ENCODE data around the gene PTGES. TPM values are rescaled to one million over a fixed set of nuclear protein-coding genes. Genes with fewer than 3 reads are reported as not detected.
A peak's percentile ranks its signal among the peaks of the same experiment; 100 is the strongest.

PTGES gene
- total RNA-seq, 2 experiments from 2014 or later = 0.20 to 0.21 TPM

DNA sequence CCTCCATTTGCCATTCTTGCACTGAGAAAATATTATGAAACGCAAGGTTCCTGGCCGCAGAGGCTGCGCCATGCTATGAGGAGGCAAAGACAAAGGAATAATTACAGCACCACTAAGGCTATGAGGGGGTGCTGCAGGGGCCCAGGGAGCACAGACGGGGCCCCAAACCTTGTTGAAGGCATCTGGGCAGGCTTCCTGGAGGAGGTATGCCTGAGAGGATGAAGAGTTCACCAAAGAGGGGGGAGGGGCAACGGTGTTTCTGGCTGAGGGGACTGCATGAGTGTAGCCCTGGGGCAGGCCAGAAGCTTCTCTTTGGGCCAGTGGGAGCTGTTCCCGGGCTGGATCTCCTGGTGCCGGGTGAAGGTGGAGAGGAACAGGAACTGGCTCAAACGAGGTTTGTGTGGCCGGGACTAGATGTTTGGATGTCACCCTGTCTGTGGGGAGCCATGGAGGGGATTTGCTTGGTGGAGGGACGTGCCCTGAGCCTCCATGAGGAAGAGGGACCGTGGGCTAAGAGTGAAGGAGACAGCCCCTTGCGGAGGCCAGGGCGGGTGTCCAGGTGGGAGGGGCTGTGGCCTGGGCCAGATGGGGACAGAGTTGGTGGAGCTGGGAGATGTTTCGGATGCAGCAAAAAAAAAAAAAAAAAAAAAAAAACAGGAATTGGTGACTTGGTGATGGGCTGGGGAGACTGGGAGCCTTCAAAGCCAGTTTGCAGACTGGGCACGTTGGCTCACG, 28.2 kb downstream of the PTGES start:
- Mint-ChIP-seq H3K4me3 (no peak overlapping the region), H3K9me3 (no peaks in the 10 kb centered on the region), H3K36me3 (no peaks in the 10 kb centered on the region), H3K4me1 (no peaks in the 10 kb centered on the region), H3K27ac (peak overlapping the region; percentile 4), H3K27me3 (peaks cover 17% of the 10 kb centered on the region)
- no peak for DNase-seq

DNA sequence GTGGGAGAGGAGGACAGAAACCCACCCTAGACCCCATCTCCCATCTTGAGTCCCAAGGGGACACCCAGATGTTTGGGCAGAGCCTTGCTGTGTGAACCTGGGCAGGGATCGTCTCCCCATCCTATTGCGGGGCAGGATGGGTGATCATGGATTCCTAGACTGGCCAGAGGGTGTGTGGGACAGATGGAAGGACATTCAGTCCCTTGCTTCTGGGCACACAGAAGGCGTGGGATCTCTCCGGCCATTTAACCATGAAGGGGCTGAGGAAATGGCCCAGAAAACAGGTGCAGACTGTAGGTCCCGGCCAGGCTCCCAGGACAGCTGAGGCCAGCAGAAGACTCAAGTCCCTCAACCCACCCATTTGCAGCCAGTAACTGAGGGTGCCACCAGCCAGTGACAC, 29.9 kb downstream of the PTGES start:
- no peaks in the 10 kb centered on the region for H3K9me3 Mint-ChIP-seq
- peaks cover 18% of the 10 kb centered on the region for H3K27me3 Mint-ChIP-seq
- DNase-seq = no peak
- no peaks in the 10 kb centered on the region for H3K36me3 Mint-ChIP-seq
- H3K27ac Mint-ChIP-seq = no peak overlapping the region
- no peaks in the 10 kb centered on the region for H3K4me1 Mint-ChIP-seq
- no peak overlapping the region for H3K4me3 Mint-ChIP-seq

DNA sequence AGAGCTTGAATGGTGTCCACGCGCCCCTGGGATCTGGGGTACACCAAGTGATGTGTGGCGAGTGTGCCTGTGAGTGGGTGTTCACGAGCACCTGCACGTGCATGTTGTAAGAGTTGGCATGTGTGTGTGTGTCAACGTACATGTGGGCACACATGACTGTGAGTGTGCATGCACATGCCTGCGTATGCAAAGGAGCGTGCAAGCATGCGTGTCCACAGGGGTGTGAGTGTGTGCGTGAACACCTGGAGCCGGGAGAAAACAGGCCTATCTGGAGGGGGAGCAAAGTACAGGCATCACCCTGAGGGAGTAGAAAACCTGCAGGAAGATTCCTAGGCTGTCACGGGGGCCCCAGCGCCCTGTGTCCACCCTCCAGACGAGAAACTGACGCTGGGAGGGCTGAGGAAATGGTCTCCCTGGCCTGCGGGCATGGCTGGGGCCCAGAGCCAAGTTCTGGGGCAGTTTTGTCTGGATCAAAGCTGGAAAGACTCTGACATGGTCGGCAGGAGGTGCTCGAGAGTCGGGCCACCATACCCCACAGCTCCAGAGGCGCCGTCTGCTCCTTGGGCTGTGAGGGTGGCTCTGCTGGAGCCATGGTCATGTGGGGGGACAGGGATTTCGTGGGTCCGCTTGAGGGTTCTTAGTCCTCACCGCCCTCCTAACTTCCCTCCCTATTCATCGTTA, 31.8 kb downstream of the PTGES start:
- Mint-ChIP-seq H3K27ac (no peak overlapping the region), H3K36me3 (no peaks in the 10 kb centered on the region)
- DNase-seq = no peak

DNA sequence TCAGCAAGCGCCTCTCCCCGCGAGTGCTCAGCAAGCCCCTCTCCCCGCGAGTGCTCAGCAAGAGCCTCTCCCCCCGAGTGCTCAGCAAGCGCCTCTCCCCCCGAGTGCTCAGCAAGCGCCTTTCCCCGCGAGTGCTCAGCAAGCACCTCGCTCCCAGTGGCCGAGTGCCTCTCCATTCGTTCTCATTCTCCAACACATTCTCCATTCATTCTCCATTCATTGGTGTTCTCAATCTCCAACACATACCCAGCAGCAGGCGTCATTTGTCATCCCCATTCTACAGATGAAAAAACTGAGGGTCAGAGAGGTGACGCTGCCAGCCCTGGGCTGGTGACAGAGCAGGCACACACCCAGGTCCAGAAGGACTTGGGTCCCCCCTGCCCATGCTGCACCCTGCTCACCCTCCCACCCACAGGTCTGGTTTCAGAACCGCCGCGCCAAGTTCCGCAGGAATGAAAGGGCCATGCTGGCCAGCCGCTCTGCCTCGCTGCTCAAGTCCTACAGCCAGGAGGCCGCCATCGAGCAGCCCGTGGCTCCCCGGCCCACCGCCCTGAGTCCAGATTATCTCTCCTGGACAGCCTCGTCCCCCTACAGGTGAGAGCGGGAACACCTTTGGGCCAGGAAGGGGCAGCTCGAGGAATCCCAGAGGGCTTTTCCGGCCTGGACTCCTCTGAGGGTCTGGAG, 32.5 kb downstream of the PTGES start:
- Mint-ChIP-seq H3K27me3 (peaks cover 17% of the 10 kb centered on the region), H3K9me3 (no peaks in the 10 kb centered on the region), H3K4me1 (no peaks in the 10 kb centered on the region), H3K36me3 (no peaks in the 10 kb centered on the region), H3K4me3 (no peak overlapping the region), H3K27ac (no peak overlapping the region)
- peak; percentile 9 for DNase-seq

More for the DNA sequence above, 31.8 kb downstream of the PTGES start:
- no peaks in the 10 kb centered on the region for H3K4me1 Mint-ChIP-seq
- H3K4me3 Mint-ChIP-seq = no peak overlapping the region
- peaks cover 17% of the 10 kb centered on the region for H3K27me3 Mint-ChIP-seq
- no peaks in the 10 kb centered on the region for H3K9me3 Mint-ChIP-seq

DNA sequence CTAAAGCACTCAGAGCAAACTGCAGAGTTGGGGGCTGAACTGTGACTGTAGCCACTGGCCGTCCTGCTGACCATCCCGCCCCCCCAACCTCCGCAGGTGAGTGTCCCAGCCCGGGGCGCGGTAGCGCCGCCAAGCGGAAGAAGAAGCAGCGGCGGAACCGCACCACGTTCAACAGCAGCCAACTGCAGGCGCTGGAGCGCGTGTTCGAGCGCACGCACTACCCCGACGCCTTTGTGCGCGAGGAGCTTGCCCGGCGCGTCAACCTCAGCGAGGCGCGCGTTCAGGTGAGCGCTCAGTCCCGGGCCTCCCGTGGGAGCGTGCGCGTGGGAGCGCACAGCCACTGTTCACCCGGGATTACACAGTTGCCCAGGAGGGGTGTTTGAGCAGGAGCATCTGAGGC, 33.7 kb downstream of the PTGES start:
- Mint-ChIP-seq H3K36me3 (no peaks in the 10 kb centered on the region), H3K9me3 (no peaks in the 10 kb centered on the region), H3K27ac (no peak overlapping the region), H3K4me1 (no peaks in the 10 kb centered on the region), H3K27me3 (peaks cover 21% of the 10 kb centered on the region), H3K4me3 (no peak overlapping the region)
- DNase-seq = no peak

DNA sequence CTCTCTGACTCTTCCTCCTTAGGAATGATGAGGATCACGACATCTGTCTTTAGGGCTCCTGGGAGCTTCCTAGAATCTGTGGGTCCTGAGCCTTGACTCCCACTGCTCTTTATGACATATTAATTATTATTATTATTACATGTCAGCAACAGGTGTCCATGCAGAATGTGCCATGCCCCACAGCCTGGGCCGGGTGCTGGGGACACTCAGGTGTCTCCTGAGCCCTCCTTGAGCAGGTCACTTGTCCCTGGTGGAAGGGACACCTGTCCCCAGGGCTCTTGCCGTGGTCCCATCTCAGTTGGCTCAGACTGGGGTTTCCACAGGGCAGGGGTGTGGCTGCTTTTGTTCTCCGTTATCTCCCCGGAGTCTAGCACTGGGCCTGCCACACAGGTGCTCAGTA, 34.2 kb downstream of the PTGES start:
- H3K4me1 Mint-ChIP-seq = no peaks in the 10 kb centered on the region
- peaks cover 21% of the 10 kb centered on the region for H3K27me3 Mint-ChIP-seq
- no peak overlapping the region for H3K27ac Mint-ChIP-seq
- no peaks in the 10 kb centered on the region for H3K9me3 Mint-ChIP-seq
- DNase-seq = no peak
- H3K4me3 Mint-ChIP-seq = no peak overlapping the region
- H3K36me3 Mint-ChIP-seq = no peaks in the 10 kb centered on the region

DNA sequence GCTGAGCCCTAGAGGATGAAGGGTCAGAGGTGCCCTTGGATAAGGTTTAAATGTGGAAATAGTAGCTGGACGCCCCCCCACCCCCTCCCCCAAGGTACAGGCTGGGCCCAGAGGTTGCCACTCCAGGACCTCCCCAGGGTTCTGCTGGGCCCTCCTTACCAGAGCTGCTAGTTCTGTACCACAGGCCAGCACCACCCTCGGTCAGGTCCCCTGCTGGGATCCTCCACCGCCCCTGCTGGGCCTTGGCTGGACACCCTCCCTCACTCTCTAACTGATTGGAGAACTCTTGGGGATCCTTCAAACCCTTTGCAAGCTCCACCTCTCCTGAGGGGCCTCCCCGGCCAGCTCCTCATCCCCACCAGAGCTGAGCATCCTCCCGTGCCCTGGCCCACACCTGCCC, 34.9 kb downstream of the PTGES start:
- Mint-ChIP-seq H3K9me3 (no peaks in the 10 kb centered on the region), H3K27ac (no peak overlapping the region), H3K4me3 (no peak overlapping the region), H3K27me3 (peaks cover 25% of the 10 kb centered on the region), H3K36me3 (no peaks in the 10 kb centered on the region), H3K4me1 (peaks cover 2% of the 10 kb centered on the region)
- no peak for DNase-seq

DNA sequence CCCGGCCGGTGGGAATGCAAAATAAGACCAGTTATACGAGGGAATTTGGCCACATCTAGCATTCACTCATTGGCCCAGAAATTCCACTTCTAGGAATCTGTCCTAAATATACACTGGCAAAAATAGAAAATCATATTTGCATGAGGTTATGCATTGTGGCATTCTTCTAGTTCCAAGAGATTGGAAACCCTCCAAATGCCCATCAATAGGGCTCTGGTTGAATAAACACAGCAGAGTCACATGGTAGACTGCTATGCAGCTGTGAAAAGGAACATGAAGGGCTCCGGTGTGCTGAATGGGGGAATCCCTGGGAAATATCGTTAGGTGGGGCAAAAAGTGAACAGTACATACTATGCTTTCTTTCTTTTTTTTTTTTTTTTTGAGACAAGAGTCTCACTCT, 36.8 kb downstream of the PTGES start:
- no peak for DNase-seq
- Mint-ChIP-seq H3K36me3 (no peaks in the 10 kb centered on the region), H3K4me1 (peaks cover 15% of the 10 kb centered on the region), H3K27ac (no peak overlapping the region), H3K27me3 (peaks cover 27% of the 10 kb centered on the region), H3K9me3 (no peaks in the 10 kb centered on the region), H3K4me3 (no peak overlapping the region)

DNA sequence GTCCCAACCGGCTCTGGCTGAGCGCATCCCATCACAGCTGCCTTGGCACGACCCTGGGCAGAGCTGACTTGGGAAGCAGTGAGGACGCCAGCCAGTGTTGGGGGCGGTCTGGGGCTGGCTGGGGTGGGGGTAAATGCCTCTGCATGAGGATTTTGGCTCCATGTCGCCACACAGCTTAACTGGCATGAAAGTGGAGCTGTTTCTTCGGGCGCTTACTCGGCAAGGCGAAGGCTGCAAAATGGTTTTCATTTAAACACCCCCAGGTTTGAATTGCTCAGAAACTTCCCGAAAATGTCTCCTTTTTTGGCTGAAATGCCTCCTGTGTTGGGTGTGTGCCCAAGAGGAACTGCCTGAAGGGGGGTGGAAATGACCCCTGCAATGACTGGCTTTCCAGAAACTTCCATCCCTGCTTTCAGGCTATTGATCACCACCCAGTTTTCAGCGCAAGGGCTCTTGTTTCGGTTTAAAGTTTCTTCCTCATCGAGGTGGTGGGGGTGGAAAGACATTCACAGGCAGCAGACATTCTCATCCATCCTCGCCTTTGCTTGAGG, 38.3 kb downstream of the PTGES start:
- Mint-ChIP-seq H3K36me3 (no peaks in the 10 kb centered on the region), H3K4me3 (no peak overlapping the region), H3K4me1 (peaks cover 15% of the 10 kb centered on the region), H3K27me3 (peaks cover 16% of the 10 kb centered on the region), H3K27ac (no peak overlapping the region), H3K9me3 (no peaks in the 10 kb centered on the region)
- no peak for DNase-seq

DNA sequence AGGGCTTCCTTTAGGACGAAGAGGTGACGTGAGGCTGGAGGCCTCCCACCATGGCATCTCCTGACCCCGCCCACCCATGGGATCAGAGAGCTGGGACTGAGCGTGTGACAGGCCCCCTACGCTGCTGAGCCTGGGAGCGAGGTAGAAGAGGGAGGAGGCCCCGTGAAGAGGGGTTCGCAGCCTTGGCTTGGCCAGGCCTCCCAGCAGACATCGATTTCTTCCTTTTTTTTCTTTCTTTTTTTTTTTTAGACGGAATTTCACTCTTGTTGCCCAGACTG, 39.5 kb downstream of the PTGES start:
- DNase-seq = no peak
- Mint-ChIP-seq H3K27ac (no peak overlapping the region), H3K4me1 (peaks cover 15% of the 10 kb centered on the region), H3K4me3 (no peak overlapping the region), H3K36me3 (no peaks in the 10 kb centered on the region), H3K9me3 (no peaks in the 10 kb centered on the region), H3K27me3 (peaks cover 15% of the 10 kb centered on the region)

DNA sequence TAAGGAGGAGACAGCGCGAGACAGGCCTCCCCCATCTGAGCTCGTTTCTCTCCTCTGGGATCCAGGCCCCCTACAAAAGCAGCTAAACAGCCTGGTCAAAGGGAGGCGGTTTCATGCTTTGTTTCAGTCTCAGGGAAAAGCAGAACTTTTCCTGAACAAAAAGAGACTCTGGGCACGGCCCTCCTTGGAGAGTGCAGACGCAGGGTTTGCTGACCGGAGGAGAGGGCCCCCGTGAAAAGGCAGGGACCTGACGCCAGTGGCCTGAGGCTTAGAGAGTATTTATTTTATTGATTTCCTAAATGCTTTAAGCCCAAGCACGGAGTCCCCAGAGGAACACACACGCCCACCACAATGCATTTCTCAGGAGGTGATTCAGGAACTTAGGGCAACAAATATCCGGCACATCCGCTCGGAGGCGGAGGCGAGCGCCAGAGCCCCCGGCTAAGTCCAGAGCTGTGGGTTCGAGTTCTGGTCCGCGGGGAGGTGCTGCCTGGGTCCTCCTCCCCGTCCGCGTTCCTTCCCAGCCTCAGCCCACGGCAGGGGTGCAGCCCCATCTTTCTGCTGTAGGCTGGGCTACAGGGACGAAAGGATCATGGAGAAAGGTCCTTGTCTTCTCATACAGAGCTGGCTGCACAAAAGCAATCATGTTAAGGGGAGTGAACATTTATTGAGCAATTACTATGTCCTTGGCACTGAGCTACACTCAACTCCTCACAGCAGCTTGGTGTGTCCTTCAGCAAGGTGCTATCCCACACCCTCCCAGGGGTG, 40.0 kb downstream of the PTGES start:
- Mint-ChIP-seq H3K4me3 (no peak overlapping the region), H3K9me3 (no peaks in the 10 kb centered on the region), H3K4me1 (peaks cover 15% of the 10 kb centered on the region), H3K27ac (no peak overlapping the region), H3K36me3 (no peaks in the 10 kb centered on the region), H3K27me3 (peaks cover 15% of the 10 kb centered on the region)
- DNase-seq = peak; percentile 11

DNA sequence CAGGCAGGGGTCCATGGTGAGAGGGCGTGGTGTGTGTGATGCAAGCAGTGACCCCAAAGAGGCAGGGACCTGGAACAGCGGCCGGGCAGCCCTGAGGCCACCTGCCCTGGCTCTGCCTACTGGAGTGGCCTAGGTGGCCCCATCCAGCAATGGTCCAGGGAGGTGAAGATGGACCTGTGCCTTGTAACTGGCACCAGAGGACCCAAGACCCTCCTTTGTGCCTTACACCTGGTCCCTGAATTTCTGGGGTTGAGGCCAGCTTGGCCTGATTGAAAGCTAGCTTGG, 42.7 kb downstream of the PTGES start:
- Mint-ChIP-seq H3K4me1 (peaks cover 15% of the 10 kb centered on the region), H3K4me3 (no peak overlapping the region), H3K27ac (no peak overlapping the region), H3K27me3 (peaks cover 10% of the 10 kb centered on the region), H3K9me3 (no peaks in the 10 kb centered on the region), H3K36me3 (no peaks in the 10 kb centered on the region)
- DNase-seq = no peak

DNA sequence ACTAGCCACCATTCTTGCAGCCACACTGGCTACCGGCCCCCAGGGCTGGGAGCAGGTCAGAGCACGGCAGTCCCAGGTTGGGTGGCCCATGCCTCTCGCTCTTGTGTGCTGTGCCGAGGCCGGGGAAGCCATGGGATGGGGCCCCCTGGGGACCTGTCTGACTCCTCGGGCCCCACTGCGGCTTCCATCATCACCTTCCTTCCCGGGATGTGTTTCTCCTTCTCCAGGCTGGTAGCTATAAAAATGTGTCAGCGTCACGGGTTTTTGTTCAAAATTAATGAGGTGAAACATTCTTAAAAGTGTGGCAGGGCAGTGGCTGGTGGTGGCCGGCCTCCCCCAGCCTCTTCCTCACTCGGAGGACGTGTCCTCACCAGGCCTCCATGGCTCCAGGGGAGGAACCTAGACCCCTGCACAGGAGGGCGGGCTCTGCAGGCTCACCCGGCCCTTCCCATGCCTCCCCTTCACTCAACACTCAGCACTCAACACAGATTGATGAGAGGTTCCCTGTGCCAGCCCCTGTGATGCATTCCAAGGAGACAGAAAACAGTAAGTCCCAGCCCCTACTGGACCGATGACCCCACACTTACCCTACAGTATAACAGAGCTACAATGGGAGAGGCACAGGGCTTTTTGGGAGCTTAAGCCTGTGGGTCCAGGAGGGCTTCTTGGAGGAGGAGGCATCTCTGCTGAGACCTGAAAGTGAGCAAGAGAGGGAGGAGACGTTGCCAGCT, 43.2 kb downstream of the PTGES start:
- H3K27me3 Mint-ChIP-seq = peaks cover 6% of the 10 kb centered on the region
- H3K9me3 Mint-ChIP-seq = no peaks in the 10 kb centered on the region
- no peak overlapping the region for H3K4me3 Mint-ChIP-seq
- DNase-seq = no peak
- no peak overlapping the region for H3K27ac Mint-ChIP-seq
- H3K36me3 Mint-ChIP-seq = no peaks in the 10 kb centered on the region
- peaks cover 15% of the 10 kb centered on the region for H3K4me1 Mint-ChIP-seq

DNA sequence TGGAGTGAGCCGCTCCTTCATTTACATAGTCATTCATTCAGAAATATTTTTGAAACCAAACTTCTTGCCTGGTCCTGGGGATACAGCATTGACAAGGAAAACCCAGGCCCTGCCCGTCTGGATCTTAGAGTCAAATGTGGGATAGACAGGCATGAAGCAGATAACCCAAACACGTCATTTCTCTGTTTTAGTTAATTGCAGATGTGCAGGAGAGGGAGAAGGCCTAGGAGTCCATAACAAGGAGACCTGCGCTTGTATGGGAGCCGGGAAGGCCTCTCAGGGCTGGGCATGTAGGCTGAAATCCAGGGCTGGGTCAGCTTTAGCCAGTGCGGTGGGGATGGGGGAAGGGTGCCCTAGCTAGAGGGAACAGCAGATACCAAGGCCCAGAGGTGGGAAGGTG, 44.0 kb downstream of the PTGES start:
- Mint-ChIP-seq H3K36me3 (no peaks in the 10 kb centered on the region), H3K4me1 (peaks cover 15% of the 10 kb centered on the region), H3K27me3 (peaks cover 6% of the 10 kb centered on the region), H3K27ac (no peak overlapping the region), H3K4me3 (no peak overlapping the region), H3K9me3 (no peaks in the 10 kb centered on the region)
- no peak for DNase-seq

DNA sequence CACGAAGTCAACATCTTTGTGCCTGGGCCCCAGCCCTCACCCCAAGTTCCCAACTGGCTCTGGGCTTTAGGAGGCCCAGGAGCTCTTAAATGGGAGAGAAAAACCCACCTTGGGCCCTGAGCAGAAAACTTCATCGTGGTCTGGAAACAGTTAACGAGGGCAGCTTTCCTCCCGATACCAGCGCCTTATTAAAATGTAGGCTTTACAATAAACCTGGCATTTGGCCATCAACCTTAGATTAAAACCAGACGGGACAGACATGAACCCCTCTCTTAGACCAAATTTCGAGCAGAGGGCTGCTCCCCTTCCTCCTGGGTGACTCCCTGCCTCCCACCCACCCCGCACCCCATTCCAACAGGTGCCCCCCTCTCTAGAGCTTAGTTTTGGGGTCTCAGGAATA, 48.0 kb downstream of the PTGES start:
- no peaks in the 10 kb centered on the region for H3K4me1 Mint-ChIP-seq
- H3K4me3 Mint-ChIP-seq = no peak overlapping the region
- H3K36me3 Mint-ChIP-seq = no peaks in the 10 kb centered on the region
- H3K9me3 Mint-ChIP-seq = no peaks in the 10 kb centered on the region
- H3K27ac Mint-ChIP-seq = no peak overlapping the region
- H3K27me3 Mint-ChIP-seq = peaks cover 21% of the 10 kb centered on the region
- no peak for DNase-seq
